AG09319 (cell line): ENCODE measurements around the gene TUBB4B.

Source experiments
- DNase-seq: peaks from one replicate; pipeline ENCODE4 v3.0.0-alpha.2; 2010; ENCODE audit warnings: low read depth; ENCODE audit errors: extremely low read depth
- CTCF ChIP-seq: IDR thresholded peaks from 2 replicates; pipeline ENCODE4 v1.5.1; 2011; ENCODE audit warnings: low read depth, mild to moderate bottlenecking, inconsistent platforms, low read length, moderate library complexity

Gene TUBB4B

GRCh38 chr9:137240841-137241489 lies at the start of gene TUBB4B:
Gene TUBB4B (plus strand): TSS chr9:137241287. CDS start chr9:137241361, 74 bp downstream.
- TF ChIP-seq CTCF: no peak

DNA sequence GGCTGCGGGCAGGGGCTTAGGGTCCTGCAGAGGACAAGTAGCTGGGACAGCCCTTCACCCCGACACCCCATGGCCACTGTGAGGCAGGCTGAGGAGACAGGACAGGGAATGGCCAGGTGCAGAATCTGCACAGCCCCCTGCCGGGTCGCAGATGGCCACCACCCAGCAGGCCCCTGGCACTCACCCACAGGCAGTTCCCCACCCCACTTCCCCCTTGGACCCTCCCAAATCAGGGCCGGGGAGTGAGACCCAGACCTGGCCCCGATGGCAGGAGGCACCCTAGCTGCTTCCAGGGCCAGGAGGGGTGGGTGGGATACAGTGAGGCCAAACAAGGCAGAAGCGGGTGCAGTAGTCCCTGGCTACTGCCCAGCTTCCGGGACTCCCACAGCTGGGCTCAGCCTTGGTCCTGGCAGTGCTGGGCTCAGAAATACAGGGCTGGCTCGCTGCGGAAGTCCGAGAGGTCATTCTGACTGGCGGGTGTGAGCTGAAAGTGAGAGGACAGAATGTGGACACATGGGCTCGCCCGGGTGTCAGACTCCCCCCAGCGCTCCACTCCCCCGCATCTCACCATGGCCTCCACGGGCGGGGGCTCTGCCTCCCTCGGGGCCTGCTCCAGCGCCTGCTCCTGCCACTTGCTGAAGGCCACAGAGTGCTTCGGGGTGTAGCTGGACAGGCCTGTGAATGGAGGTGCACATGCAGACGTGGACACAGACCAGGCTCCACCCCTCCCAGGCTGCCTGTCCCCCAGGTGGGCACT lies 49.2 kb upstream of the TUBB4B start:
- no peak for DNase-seq
- no peak for TF ChIP-seq CTCF

More at GRCh38 chr9:137240841-137241489, at the start of gene TUBB4B:
- peak; percentile 100 for DNase-seq

DNA sequence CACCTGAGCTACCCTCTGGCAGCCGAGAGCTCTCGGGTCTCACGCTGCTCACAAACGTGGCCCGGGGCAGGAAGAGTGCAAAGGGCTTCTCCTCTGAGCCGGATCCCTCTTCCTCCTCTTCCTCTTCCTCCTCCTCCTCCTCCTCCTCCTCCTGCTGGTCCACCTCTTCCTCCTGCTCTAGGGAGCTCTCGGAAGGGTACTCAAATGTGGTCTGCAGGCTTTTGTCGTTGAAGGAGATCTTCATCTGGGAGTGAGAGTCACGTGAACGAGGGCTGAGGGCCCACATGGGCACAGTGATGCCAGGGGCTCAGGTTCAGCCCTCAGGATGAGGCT lies 48.7 kb upstream of the TUBB4B start:
- no peak for DNase-seq
- TF ChIP-seq CTCF: no peak

DNA sequence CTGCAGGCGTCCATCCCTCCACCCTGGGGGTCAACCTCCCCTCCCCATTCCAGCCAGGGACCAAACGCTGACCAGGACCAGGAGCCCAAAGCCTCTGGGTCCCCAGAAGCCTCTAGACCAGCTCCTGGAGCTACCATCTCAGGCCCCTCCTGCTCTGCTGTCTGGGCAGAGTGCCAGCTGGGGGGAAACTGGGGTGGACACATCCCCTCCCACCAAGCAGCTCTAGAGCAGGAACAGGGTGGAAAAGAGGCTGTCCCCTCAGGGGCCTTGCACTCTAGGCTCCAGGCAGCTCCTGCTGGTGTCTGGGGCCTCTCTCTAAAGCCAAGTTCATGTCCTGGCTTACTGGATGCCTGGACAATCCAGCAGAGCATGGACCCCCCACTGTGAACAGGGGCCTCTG lies 48.2 kb upstream of the TUBB4B start:
- no peak for DNase-seq
- no peak for TF ChIP-seq CTCF

DNA sequence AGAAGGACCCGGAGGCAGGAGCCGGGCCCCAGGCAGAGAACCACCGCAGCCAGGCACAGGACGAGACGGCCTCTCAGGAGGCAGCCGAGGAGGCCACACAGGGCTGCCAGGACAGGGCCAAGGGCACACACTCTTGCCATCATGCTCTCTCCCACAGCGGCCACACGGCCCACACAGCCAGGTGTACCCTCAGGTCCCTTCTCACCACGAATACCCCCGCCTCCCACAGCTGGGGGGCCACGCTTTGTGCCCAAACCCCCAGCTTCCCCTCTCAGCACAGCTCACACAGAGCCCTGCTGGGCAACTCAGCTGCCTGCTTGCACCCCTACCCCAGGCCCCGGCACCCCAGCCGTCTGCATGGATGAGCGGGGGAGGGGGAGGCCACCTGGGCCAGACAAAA lies 47.3 kb upstream of the TUBB4B start:
- DNase-seq: no peak
- TF ChIP-seq CTCF: no peak

DNA sequence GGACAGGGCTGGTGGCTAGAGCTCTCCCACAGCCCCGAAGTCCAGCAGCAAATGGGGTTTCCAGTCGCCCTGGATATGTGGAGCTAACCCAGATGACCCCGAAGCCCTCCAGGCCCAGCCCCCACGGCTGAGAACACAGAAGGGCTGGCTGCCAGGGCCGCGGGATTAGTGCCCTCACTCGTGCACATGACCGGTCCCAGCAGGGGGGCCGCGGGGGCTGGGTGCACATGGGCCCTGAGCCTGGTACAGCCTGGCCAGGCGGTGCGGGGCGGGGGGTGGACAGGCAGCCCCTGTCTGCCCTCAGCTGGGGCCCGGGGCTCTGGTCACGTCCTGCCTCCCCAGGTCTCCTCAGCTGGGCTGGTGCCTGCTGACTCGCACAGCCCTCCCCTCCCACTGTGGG lies 46.7 kb upstream of the TUBB4B start:
- no peak for TF ChIP-seq CTCF
- no peak for DNase-seq

GRCh38 chr9:137194909-137195308 lies 46.2 kb upstream of the TUBB4B start:
- DNase-seq: no peak
- TF ChIP-seq CTCF: no peak
